Measurements from ENCODE around the gene FUBP1. TPM values are rescaled to one million over a fixed set of nuclear protein-coding genes. Genes with fewer than 3 reads are reported as not detected.

FUBP1 gene
- polyA plus RNA-seq, 3 donors: 16.5 to 47.3 (median 16.5) TPM

GRCh38 chr1:77978293-77978968 lies 441 bp downstream of the FUBP1 start:
- Histone ChIP-seq H3K4me2 (replicated peaks; ENCODE audit: extremely low read depth, low read length, poor library complexity, severe bottlenecking) (peak overlapping the region; percentile 97), H3K27me3 (ENCODE audit: control insufficient read depth in 2 of 2, insufficient read depth in 2 of 2, low read length in 2 of 2) (no peaks in the 10 kb centered on the region), H3K36me3 (replicated peaks in 1 of 2; ENCODE audit: control insufficient read depth in 1 of 2, insufficient read depth in 2 of 2, low read length in 2 of 2) (peaks cover 9 to 20% of the 10 kb centered on the region in 2 donors), H3K79me2 (ENCODE audit: insufficient read depth, low read length) (peaks cover 79% of the 10 kb centered on the region), H3K4me3 (replicated peaks in 1 of 3; ENCODE audit: low read depth in 2 of 3, low read length in 3 of 3) (peak overlapping the region; percentile 88 to 99 (median 97)), H3K9me3 (replicated peaks in 1 of 2; ENCODE audit: control insufficient read depth in 1 of 2, insufficient read depth in 1 of 2, low read length in 2 of 2) (no peaks in the 10 kb centered on the region), H2AFZ (ENCODE audit: insufficient read depth, low read depth, low read length, poor library complexity, severe bottlenecking) (peak overlapping the region; percentile 84), H3K4me1 (ENCODE audit: control insufficient read depth in 1 of 2, insufficient read depth in 2 of 2, low read length in 2 of 2) (peaks cover 26 to 33% of the 10 kb centered on the region in 2 donors), H4K20me1 (ENCODE audit: insufficient read depth, low read length) (peaks cover 39% of the 10 kb centered on the region), H3K27ac (ENCODE audit: low read depth in 1 of 2, low read length in 2 of 2) (peak overlapping the region; percentile 97 to 100), H3K9ac (ENCODE audit: insufficient read depth, low read length, poor library complexity, severe bottlenecking) (peak overlapping the region; percentile 98)
- H3K27ac Mint-ChIP-seq: no peak overlapping the region
- peaks cover 10% of the 10 kb centered on the region for H3K4me1 Mint-ChIP-seq
- 0% methylated on average over 14 of the region's 34 CpGs for WGBS (ENCODE audit: insufficient coverage)
- intact Hi-C loops (cut with micrococcal nuclease): loop anchor here in 1 of 2 donors (2.0 kb wide), 1 partner anchor 26 kb away; the partner anchor contains the start of gene DNAJB4
- H3K27me3 Mint-ChIP-seq (ENCODE audit: low read depth in 3 of 3): no peaks in the 10 kb centered on the region
- H3K36me3 Mint-ChIP-seq: peaks cover 16% of the 10 kb centered on the region in 2 donors
- DNase-seq: peak; percentile 78 to 87 (median 84)
- TF ChIP-seq CTCF (IDR thresholded peaks at IDR 0.05): no peak
- no peak overlapping the region for H3K4me3 Mint-ChIP-seq
- H3K9me3 Mint-ChIP-seq: no peaks in the 10 kb centered on the region

- peak overlapping the region; percentile 97 to 100 for H3K27ac ChIP-seq (ENCODE audit: low read depth in 1 of 2, low read length in 2 of 2)
- Mint-ChIP-seq H3K27ac (no peak overlapping the region), H3K4me3 (no peak overlapping the region), H3K36me3 (peaks cover 16% of the 10 kb centered on the region in 2 donors), H3K9me3 (no peaks in the 10 kb centered on the region), H3K4me1 (peaks cover 10% of the 10 kb centered on the region), H3K27me3 (ENCODE audit: low read depth in 3 of 3) (no peaks in the 10 kb centered on the region)
- no peak for TF ChIP-seq CTCF (IDR thresholded peaks at IDR 0.05)
- no peak for DNase-seq
- peaks cover 44% of the 10 kb centered on the region for H4K20me1 ChIP-seq (ENCODE audit: insufficient read depth, low read length)
- no CpG with 5 or more reads among the region's 5 CpGs for WGBS (ENCODE audit: insufficient coverage)
- no peaks in the 10 kb centered on the region for H3K9me3 ChIP-seq (replicated peaks in 1 of 2; ENCODE audit: control insufficient read depth in 1 of 2, insufficient read depth in 1 of 2, low read length in 2 of 2)
- H3K4me1 ChIP-seq (ENCODE audit: control insufficient read depth in 1 of 2, insufficient read depth in 2 of 2, low read length in 2 of 2): peaks cover 26 to 33% of the 10 kb centered on the region in 2 donors
- no peaks in the 10 kb centered on the region for H3K27me3 ChIP-seq (ENCODE audit: control insufficient read depth in 2 of 2, insufficient read depth in 2 of 2, low read length in 2 of 2)
- peak overlapping the region; percentile 97 for H3K4me2 ChIP-seq (replicated peaks; ENCODE audit: extremely low read depth, low read length, poor library complexity, severe bottlenecking)
- peaks cover 84% of the 10 kb centered on the region for H3K79me2 ChIP-seq (ENCODE audit: insufficient read depth, low read length)
- H3K9ac ChIP-seq (ENCODE audit: insufficient read depth, low read length, poor library complexity, severe bottlenecking): peak overlapping the region; percentile 98
- H3K36me3 ChIP-seq (replicated peaks in 1 of 2; ENCODE audit: control insufficient read depth in 1 of 2, insufficient read depth in 2 of 2, low read length in 2 of 2): peaks cover 9 to 20% of the 10 kb centered on the region in 2 donors
- peak overlapping the region; percentile 88 to 99 (median 97) for H3K4me3 ChIP-seq (replicated peaks in 1 of 3; ENCODE audit: low read depth in 2 of 3, low read length in 3 of 3)
- intact Hi-C loops (cut with micrococcal nuclease): loop anchor here in 1 of 2 donors (2.0 kb wide), 1 partner anchor 27 kb away; the partner anchor contains the start of gene DNAJB4
- H2AFZ ChIP-seq (ENCODE audit: insufficient read depth, low read depth, low read length, poor library complexity, severe bottlenecking): peak overlapping the region; percentile 84
Measured at GRCh38 chr1:77977989-77978292, 931 bp downstream of the FUBP1 start.
